ENCODE measurements around the gene SLC47A1.

The SLC47A1 gene

DNA sequence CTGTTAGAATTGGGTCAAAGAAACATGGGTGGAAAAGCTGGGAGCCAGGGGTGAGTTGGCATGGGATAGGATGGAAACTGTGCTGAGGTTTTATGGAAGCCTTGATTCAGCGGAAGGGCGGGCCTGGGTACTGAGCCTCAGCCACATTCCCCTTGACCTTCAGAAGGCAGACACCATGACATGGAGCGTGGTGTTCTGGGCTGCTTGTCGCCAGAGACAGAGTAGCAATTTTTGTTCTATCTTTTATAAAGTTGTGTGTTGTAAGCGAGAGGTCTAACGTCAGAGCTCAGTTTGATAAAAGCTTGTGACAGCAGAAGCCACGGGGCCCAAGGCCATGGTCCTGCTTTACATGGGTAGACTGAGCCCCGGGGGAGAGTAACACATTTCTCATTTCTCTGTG lies 50.2 kb downstream of the SLC47A1 start:
- H3K27ac ChIP-seq (ENCODE audit: low read length): no peak overlapping the region
- H3K9me3 ChIP-seq (ENCODE audit: control insufficient read depth, low read depth, low read length): no peaks in the 10 kb centered on the region
- peaks cover 24% of the 10 kb centered on the region for H3K27me3 ChIP-seq (ENCODE audit: control insufficient read depth, insufficient read depth, low read length)
- no peaks in the 10 kb centered on the region for H3K36me3 ChIP-seq (ENCODE audit: control insufficient read depth, low read depth, low read length)
- H3K4me1 ChIP-seq (ENCODE audit: control insufficient read depth, low read depth, low read length): no peaks in the 10 kb centered on the region
- no peak overlapping the region for H3K9ac ChIP-seq (ENCODE audit: low read length)
- no peak overlapping the region for H3K4me3 ChIP-seq (ENCODE audit: low read length)

DNA sequence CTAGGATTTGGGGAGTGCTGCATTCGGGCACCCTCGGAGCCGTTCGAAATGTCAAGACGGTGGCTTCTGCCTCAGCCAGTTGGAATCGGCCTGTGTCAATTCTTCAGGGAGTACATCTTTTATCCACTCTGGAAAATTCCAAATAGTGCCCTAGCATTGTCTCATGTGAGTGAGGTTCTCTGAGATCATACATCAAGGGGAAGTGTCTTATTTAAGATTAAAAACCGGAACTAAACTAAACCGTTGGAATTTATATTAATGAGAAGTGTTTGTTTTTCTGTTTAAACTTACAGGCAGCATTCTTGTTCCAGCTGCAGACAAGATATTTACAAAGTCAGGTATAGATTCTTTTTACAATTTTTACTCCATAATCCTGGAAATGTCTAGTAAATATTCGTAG lies 56.8 kb downstream of the SLC47A1 start:
- Histone ChIP-seq H3K9ac (ENCODE audit: low read length) (no peak overlapping the region), H3K4me3 (ENCODE audit: low read length) (no peak overlapping the region), H3K9me3 (ENCODE audit: control insufficient read depth, low read depth, low read length) (no peaks in the 10 kb centered on the region), H3K27me3 (ENCODE audit: control insufficient read depth, insufficient read depth, low read length) (no peaks in the 10 kb centered on the region), H3K4me1 (ENCODE audit: control insufficient read depth, low read depth, low read length) (no peaks in the 10 kb centered on the region), H3K36me3 (ENCODE audit: control insufficient read depth, low read depth, low read length) (no peaks in the 10 kb centered on the region), H3K27ac (ENCODE audit: low read length) (no peak overlapping the region)

- no peak overlapping the region for H3K4me3 ChIP-seq (ENCODE audit: low read length)
- H3K36me3 ChIP-seq (ENCODE audit: control insufficient read depth, low read depth, low read length): no peaks in the 10 kb centered on the region
- H3K4me1 ChIP-seq (ENCODE audit: control insufficient read depth, low read depth, low read length): no peaks in the 10 kb centered on the region
- no peak overlapping the region for H3K9ac ChIP-seq (ENCODE audit: low read length)
- no peaks in the 10 kb centered on the region for H3K9me3 ChIP-seq (ENCODE audit: control insufficient read depth, low read depth, low read length)
- no peak overlapping the region for H3K27ac ChIP-seq (ENCODE audit: low read length)
- H3K27me3 ChIP-seq (ENCODE audit: control insufficient read depth, insufficient read depth, low read length): no peaks in the 10 kb centered on the region
Observed at GRCh38 chr17:19590912-19591551, 57.4 kb downstream of the SLC47A1 start.

DNA sequence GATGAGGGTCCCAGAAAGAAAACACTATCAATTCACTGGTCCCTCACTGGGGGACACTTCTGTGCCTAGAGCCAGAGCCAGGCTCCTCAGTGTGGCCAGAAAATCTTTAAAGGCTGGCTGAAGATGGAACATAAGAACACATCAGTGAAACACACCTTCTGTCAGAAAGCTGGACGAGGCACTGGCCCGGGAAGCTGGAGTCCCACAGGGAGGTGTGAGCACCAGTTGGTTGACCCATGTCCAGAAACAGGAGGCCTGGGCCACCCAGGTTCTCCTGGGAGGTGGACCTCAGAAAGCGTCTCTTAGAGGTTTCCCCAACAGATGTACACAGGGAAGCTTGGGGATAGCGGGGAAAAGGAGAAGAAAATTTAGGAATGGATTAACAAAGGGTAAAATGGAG lies 58.7 kb downstream of the SLC47A1 start:
- H3K36me3 ChIP-seq (ENCODE audit: control insufficient read depth, low read depth, low read length): no peaks in the 10 kb centered on the region
- no peaks in the 10 kb centered on the region for H3K9me3 ChIP-seq (ENCODE audit: control insufficient read depth, low read depth, low read length)
- H3K9ac ChIP-seq (ENCODE audit: low read length): no peak overlapping the region
- H3K4me1 ChIP-seq (ENCODE audit: control insufficient read depth, low read depth, low read length): no peaks in the 10 kb centered on the region
- no peaks in the 10 kb centered on the region for H3K27me3 ChIP-seq (ENCODE audit: control insufficient read depth, insufficient read depth, low read length)
- no peak overlapping the region for H3K27ac ChIP-seq (ENCODE audit: low read length)
- no peak overlapping the region for H3K4me3 ChIP-seq (ENCODE audit: low read length)

GRCh38 chr17:19596869-19597268 lies 63.2 kb downstream of the SLC47A1 start:
- Histone ChIP-seq H3K9ac (ENCODE audit: low read length) (no peak overlapping the region), H3K27ac (ENCODE audit: low read length) (no peak overlapping the region), H3K36me3 (ENCODE audit: control insufficient read depth, low read depth, low read length) (no peaks in the 10 kb centered on the region), H3K4me1 (ENCODE audit: control insufficient read depth, low read depth, low read length) (no peaks in the 10 kb centered on the region), H3K4me3 (ENCODE audit: low read length) (no peak overlapping the region), H3K9me3 (ENCODE audit: control insufficient read depth, low read depth, low read length) (no peaks in the 10 kb centered on the region), H3K27me3 (ENCODE audit: control insufficient read depth, insufficient read depth, low read length) (no peaks in the 10 kb centered on the region)

DNA sequence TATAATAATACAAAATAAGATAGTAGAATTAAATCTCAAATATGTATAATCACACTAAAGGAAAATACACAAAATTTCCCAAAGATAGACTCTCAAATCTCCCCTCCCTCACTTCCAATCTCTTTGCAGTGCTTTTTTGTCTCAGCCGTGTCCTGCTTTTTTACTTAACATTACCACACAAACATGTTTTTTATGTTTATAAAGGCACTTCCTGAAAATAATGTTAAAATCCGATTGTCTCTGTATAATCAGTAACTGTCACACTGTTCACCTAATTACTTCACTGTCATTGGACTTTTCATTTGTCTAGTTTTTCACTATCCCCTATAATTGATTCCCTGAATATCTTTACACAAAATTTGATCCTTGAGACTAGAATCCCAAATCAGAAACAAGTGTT lies 76.7 kb downstream of the SLC47A1 start:
- Histone ChIP-seq H3K36me3 (ENCODE audit: control insufficient read depth, low read depth, low read length) (no peaks in the 10 kb centered on the region), H3K4me3 (ENCODE audit: low read length) (no peak overlapping the region), H3K27ac (ENCODE audit: low read length) (no peak overlapping the region), H3K4me1 (ENCODE audit: control insufficient read depth, low read depth, low read length) (no peaks in the 10 kb centered on the region), H3K9me3 (ENCODE audit: control insufficient read depth, low read depth, low read length) (no peaks in the 10 kb centered on the region), H3K9ac (ENCODE audit: low read length) (no peak overlapping the region), H3K27me3 (ENCODE audit: control insufficient read depth, insufficient read depth, low read length) (no peaks in the 10 kb centered on the region)

- Histone ChIP-seq H3K36me3 (ENCODE audit: control insufficient read depth, low read depth, low read length) (no peaks in the 10 kb centered on the region), H3K9me3 (ENCODE audit: control insufficient read depth, low read depth, low read length) (no peaks in the 10 kb centered on the region), H3K4me1 (ENCODE audit: control insufficient read depth, low read depth, low read length) (no peaks in the 10 kb centered on the region), H3K27me3 (ENCODE audit: control insufficient read depth, insufficient read depth, low read length) (no peaks in the 10 kb centered on the region), H3K27ac (ENCODE audit: low read length) (no peak overlapping the region), H3K9ac (ENCODE audit: low read length) (no peak overlapping the region), H3K4me3 (ENCODE audit: low read length) (no peak overlapping the region)
Observed at GRCh38 chr17:19610879-19611278, 77.2 kb downstream of the SLC47A1 start.

GRCh38 chr17:19613979-19614378 lies 80.3 kb downstream of the SLC47A1 start:
- no peak overlapping the region for H3K4me3 ChIP-seq (ENCODE audit: low read length)
- H3K36me3 ChIP-seq (ENCODE audit: control insufficient read depth, low read depth, low read length): no peaks in the 10 kb centered on the region
- H3K27me3 ChIP-seq (ENCODE audit: control insufficient read depth, insufficient read depth, low read length): no peaks in the 10 kb centered on the region
- no peaks in the 10 kb centered on the region for H3K4me1 ChIP-seq (ENCODE audit: control insufficient read depth, low read depth, low read length)
- no peak overlapping the region for H3K9ac ChIP-seq (ENCODE audit: low read length)
- H3K9me3 ChIP-seq (ENCODE audit: control insufficient read depth, low read depth, low read length): peaks cover 5% of the 10 kb centered on the region
- no peak overlapping the region for H3K27ac ChIP-seq (ENCODE audit: low read length)

- H3K9ac ChIP-seq (ENCODE audit: low read length): no peak overlapping the region
- H3K27me3 ChIP-seq (ENCODE audit: control insufficient read depth, insufficient read depth, low read length): no peaks in the 10 kb centered on the region
- H3K9me3 ChIP-seq (ENCODE audit: control insufficient read depth, low read depth, low read length): peaks cover 13% of the 10 kb centered on the region
- no peaks in the 10 kb centered on the region for H3K36me3 ChIP-seq (ENCODE audit: control insufficient read depth, low read depth, low read length)
- no peak overlapping the region for H3K4me3 ChIP-seq (ENCODE audit: low read length)
- no peak overlapping the region for H3K27ac ChIP-seq (ENCODE audit: low read length)
- H3K4me1 ChIP-seq (ENCODE audit: control insufficient read depth, low read depth, low read length): no peaks in the 10 kb centered on the region
Observed at GRCh38 chr17:19614900-19615299, 81.2 kb downstream of the SLC47A1 start.

- H3K4me3 ChIP-seq (ENCODE audit: low read length): no peak overlapping the region
- H3K9me3 ChIP-seq (ENCODE audit: control insufficient read depth, low read depth, low read length): peaks cover 15% of the 10 kb centered on the region
- H3K36me3 ChIP-seq (ENCODE audit: control insufficient read depth, low read depth, low read length): no peaks in the 10 kb centered on the region
- no peaks in the 10 kb centered on the region for H3K4me1 ChIP-seq (ENCODE audit: control insufficient read depth, low read depth, low read length)
- H3K9ac ChIP-seq (ENCODE audit: low read length): no peak overlapping the region
- H3K27me3 ChIP-seq (ENCODE audit: control insufficient read depth, insufficient read depth, low read length): no peaks in the 10 kb centered on the region
- no peak overlapping the region for H3K27ac ChIP-seq (ENCODE audit: low read length)
Observed at GRCh38 chr17:19618015-19618414, 84.4 kb downstream of the SLC47A1 start.

DNA sequence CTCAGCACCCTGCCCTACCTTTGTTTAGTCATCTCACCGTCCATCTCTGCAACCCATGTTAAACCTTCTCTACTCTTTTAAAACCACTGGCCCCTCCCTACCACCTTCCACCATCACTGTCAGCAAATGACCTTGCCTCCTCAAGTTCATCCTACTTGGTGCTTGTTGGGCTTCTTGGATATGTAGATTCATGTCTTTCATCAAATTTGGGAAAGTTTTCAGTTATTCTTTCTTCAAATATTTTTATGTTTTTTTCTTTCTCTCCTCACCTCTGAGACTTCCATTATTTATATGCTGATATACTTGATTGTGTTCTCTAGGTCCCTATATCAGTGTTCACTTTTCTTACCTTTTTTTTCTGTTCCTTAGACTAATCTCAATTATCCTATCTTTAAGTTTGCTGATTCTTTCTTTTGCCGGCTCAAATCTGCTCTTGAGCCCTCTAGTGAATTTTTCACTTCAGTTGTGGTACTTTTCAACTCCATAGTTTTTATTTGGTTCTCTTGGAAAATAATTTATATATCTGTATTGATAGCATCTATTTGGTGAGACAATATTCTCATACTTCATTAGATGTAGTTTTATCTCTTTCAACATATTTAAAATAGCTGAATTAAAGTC lies 86.2 kb downstream of the SLC47A1 start:
- Histone ChIP-seq H3K27ac (ENCODE audit: low read length) (no peak overlapping the region), H3K9me3 (ENCODE audit: control insufficient read depth, low read depth, low read length) (peaks cover 15% of the 10 kb centered on the region), H3K9ac (ENCODE audit: low read length) (no peak overlapping the region), H3K27me3 (ENCODE audit: control insufficient read depth, insufficient read depth, low read length) (no peaks in the 10 kb centered on the region), H3K4me1 (ENCODE audit: control insufficient read depth, low read depth, low read length) (no peaks in the 10 kb centered on the region), H3K4me3 (ENCODE audit: low read length) (no peak overlapping the region), H3K36me3 (ENCODE audit: control insufficient read depth, low read depth, low read length) (no peaks in the 10 kb centered on the region)

- H3K9ac ChIP-seq (ENCODE audit: low read length): no peak overlapping the region
- H3K4me1 ChIP-seq (ENCODE audit: control insufficient read depth, low read depth, low read length): no peaks in the 10 kb centered on the region
- peaks cover 15% of the 10 kb centered on the region for H3K9me3 ChIP-seq (ENCODE audit: control insufficient read depth, low read depth, low read length)
- no peak overlapping the region for H3K27ac ChIP-seq (ENCODE audit: low read length)
- no peaks in the 10 kb centered on the region for H3K36me3 ChIP-seq (ENCODE audit: control insufficient read depth, low read depth, low read length)
- no peaks in the 10 kb centered on the region for H3K27me3 ChIP-seq (ENCODE audit: control insufficient read depth, insufficient read depth, low read length)
- H3K4me3 ChIP-seq (ENCODE audit: low read length): no peak overlapping the region
Observed at GRCh38 chr17:19621697-19622096, 88.0 kb downstream of the SLC47A1 start.
